GM21360 (cell line): ENCODE data around the gene CNOT9.

Source experiments
- ATAC-seq: cut with Tn5 transposase; IDR thresholded peaks from one replicate; pipeline ENCODE4 v1.9.1; 2021; ENCODE audit warnings: mild to moderate bottlenecking, moderate library complexity; ENCODE audit not compliant: unreplicated experiment

The CNOT9 gene

DNA sequence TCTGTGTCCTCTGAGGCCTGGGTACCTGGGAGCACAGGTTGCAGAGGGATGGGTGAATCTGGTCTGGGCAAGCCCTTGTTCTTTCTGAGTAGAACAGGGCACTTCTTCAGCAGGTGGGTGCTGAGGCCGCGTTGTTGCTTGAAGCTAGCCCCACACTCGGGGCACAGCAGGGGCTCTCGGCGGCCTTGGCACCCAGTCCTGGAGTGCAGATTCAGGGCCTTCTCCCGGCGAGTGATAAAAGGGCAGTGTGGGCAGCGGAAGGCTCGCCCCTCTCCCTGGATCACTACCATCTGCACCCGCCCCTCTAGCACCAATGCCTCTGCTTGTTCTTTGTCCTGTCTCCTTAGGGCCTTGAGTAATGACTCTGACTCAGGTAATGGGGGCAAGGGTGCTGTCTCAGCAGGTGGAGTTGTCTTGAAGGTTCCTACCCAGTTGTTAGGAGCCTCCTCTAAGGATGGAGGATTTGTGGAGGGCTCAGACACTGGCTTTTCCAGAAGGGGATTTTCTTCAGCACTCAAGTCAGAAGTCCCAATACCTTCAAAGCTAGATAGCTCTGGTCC, 75.2 kb downstream of the CNOT9 start:
- no peak for ATAC-seq

GRCh38 chr2:218644721-218645120, 76.1 kb downstream of the CNOT9 start:
- ATAC-seq, result no peak

DNA sequence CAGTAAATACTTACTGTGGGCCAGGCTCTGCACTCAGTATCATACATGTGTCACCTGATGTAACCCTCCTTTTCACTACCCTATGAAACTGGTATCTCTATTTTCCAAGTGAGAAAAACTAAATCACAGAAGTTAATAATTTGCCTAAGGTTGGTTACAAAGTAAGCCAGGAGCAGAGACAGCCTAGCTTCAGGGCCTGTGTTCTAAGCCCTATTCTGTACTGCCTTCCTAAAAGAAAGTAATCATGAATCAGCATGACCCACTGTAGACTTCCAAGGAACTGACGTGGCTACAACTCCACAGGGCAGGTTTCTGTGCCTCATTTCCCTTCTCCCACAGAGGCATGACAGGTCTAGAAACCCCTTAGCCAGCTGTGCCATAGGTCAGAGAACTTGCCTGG, 76.5 kb downstream of the CNOT9 start:
- ATAC-seq, result no peak
